Retinal pigment epithelial cell (primary cell): ENCODE data around the gene CDH13.
A peak's percentile ranks its signal among the peaks of the same experiment; 100 is the strongest.

ENCODE experiments used
- DNase-seq: peaks from one replicate; pipeline ENCODE4 v3.0.0-alpha.2; 2010; ENCODE audit warnings: low read depth
- H3K4me3 ChIP-seq: 2 replicates; pipeline ENCODE4 v1.5.1; 2011; ENCODE audit warnings: mild to moderate bottlenecking, low read length, control low read depth, moderate library complexity
- TF ChIP-seq, protein P1 (sequence below): conservative IDR thresholded peaks from 2 replicates; pipeline ENCODE4 v1.5.1; 2011; ENCODE audit warnings: low read depth, low read length, control low read depth, inconsistent platforms

The CDH13 gene

DNA sequence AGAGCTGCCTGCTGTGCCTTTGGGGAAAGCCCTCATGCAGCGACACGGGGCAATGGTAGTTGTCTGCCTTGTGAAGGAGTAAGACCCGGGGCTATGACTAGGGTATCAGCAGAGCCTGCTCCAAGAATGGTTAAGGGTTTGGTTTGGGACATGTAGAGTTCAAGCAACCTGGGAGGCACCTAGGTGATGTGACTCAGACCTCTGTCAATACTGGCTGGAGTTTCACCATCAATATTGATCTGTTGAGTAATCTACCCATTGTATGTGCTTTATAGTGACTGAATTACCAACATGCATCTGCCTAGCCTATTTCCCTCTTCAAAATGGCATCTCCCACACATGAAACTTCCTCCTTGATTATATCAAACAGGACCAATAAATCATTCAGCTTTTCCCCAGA is 782.6 kb downstream of the CDH13 start:
- H3K4me3 ChIP-seq, result no peak overlapping the region
- TF ChIP-seq, protein P1, sequence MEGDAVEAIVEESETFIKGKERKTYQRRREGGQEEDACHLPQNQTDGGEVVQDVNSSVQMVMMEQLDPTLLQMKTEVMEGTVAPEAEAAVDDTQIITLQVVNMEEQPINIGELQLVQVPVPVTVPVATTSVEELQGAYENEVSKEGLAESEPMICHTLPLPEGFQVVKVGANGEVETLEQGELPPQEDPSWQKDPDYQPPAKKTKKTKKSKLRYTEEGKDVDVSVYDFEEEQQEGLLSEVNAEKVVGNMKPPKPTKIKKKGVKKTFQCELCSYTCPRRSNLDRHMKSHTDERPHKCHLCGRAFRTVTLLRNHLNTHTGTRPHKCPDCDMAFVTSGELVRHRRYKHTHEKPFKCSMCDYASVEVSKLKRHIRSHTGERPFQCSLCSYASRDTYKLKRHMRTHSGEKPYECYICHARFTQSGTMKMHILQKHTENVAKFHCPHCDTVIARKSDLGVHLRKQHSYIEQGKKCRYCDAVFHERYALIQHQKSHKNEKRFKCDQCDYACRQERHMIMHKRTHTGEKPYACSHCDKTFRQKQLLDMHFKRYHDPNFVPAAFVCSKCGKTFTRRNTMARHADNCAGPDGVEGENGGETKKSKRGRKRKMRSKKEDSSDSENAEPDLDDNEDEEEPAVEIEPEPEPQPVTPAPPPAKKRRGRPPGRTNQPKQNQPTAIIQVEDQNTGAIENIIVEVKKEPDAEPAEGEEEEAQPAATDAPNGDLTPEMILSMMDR, result no peak
- DNase-seq, result no peak

DNA sequence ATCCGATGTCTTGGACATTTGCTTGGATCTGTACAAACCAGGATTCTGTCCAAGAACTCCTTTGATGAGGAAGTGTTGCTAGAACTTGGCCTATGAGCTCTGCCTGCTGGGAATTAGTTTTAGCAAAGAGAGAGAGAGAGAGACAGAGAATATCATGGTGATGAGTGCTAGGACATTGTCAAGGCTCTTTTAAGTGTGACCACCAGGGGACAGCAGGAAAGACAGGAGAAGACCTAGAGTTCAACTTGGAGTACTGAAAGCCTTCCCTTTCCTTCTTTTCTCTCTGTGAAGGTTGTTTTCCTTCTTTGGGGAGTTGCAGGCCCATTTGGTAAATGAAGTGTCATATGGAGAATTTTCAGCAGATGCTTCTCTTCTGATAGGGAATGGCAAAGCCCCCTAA is 791.8 kb downstream of the CDH13 start:
- H3K4me3 ChIP-seq, result no peak overlapping the region
- TF ChIP-seq, protein P1, result peak; percentile 12
- DNase-seq, result no peak

DNA sequence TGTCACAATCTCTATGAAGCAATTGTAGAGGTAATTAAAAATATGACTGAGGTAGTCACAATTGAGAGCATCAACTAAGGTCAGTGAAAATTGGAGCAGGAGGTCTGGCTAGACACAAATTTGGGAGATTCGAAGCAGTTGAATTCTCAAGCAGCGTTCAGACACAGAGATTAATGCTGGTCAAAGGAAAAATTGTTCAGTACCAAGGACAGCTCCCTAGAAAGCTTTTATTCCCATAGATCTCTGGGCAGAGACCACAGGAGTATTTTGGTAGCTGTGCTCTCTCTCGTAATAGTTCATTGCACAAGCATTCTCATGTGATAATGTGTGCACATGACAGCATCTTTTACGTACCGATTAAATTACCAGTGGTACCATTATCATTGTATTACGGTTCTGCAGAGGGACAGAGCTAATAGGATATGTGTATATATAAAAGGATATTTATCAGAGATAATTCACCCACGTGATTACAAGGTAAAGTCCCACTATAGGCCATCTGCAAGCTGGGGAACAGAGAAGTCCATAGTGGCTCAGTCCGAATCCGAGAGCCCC is 793.5 kb downstream of the CDH13 start:
- TF ChIP-seq, protein P1, result no peak
- no peak overlapping the region for H3K4me3 ChIP-seq
- peak; percentile 13 for DNase-seq

DNA sequence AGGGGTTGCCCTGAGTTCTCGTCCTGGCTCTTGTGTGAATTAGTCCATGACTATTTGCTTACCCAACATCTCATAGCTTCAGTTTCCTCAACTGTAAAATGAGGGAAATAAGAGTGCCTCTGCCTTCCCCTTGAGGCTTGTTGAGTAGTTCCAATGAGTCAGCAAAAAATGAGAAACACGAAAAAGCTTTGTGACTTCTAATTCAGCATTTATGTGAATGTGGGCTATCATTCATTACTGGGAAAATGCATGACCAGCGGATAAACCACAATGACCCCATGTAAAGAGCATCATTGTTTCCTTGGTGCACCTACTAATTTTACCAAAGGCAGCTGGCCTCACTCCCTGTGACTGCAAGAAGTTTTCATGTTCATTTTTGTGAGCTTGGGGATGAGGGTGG is 806.4 kb downstream of the CDH13 start:
- DNase-seq, result no peak
- TF ChIP-seq, protein P1, result no peak

DNA sequence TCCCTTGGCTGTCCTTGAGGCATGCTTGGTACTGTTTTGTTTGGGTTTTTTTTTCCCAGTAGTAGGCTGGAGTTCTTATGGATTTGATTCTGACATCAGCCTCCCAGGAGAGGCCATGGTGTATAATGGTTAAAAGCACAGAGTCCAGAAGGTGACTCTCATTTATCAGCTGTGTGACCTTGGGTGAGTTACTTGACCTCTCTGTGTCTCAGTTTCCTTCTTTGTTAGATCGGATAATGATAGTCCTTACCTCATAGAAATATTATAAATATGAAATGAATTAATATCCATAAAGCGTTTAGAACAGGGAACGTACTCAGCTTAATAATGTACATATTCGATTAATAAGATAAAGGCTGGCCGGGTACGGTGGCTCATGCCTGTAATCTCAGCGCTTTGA is 810.3 kb downstream of the CDH13 start:
- no peak for DNase-seq
- TF ChIP-seq, protein P1, result no peak
- H3K4me3 ChIP-seq, result no peak overlapping the region

More for the DNA sequence above, 806.4 kb downstream of the CDH13 start:
- no peak overlapping the region for H3K4me3 ChIP-seq

DNA sequence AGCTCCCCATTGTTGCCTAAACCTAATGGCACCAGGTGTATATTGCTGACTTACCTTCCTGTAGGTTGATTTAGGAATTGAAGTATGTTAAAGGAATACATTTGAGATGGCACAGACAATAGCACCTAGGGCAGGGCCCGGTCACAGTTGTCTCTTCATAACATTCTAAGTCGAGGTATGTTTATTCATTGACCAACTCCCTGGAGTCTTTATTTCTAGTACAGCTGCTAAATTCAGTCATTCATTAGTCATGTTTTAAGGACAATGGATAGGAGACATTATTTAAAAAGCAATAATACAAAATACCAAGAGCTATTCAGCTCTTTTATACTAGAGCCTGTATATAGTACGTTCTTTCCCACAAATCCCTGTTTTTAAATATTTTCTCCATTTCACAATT is 811.6 kb downstream of the CDH13 start:
- TF ChIP-seq, protein P1, result no peak
- H3K4me3 ChIP-seq, result no peak overlapping the region
- no peak for DNase-seq

DNA sequence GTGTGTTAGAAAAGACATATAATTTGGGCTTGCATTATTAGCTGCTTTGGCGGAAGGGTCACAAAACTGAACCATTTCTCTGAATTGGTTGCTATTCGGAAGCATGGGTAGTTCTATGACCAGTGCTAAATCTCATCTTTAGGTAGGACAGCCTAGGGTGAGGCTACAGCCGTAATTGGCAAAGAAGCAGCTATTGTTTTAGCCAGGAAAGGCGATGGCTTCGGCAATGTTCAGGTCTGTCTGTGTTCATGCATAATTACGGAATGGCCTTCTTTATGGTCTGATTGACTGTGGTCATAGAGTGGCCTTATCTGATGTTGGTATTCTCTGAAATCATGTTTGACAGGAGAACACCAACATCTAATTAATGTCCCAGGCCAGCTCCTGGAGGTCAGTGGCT is 812.6 kb downstream of the CDH13 start:
- no peak for DNase-seq
- no peak overlapping the region for H3K4me3 ChIP-seq
- TF ChIP-seq, protein P1, result no peak
